ENCODE measurements around the gene DLGAP3.

Gene DLGAP3

GRCh38 chr1:34914958-34915357 is 14.5 kb downstream of the DLGAP3 start:
- TF ChIP-seq CTCF (IDR thresholded peaks at IDR 0.05; ENCODE audit: borderline replicate concordance, control extremely low read depth, extremely low read depth, insufficient read depth, missing control alignments), result no peak
- in situ Hi-C loops (cut with MboI; ENCODE audit: low sequenced_read_pairs, unreplicated experiment), result no loop called here

GRCh38 chr1:34911465-34911864 is 18.0 kb downstream of the DLGAP3 start:
- TF ChIP-seq CTCF (IDR thresholded peaks at IDR 0.05; ENCODE audit: borderline replicate concordance, control extremely low read depth, extremely low read depth, insufficient read depth, missing control alignments), result no peak
- in situ Hi-C loops (cut with MboI; ENCODE audit: low sequenced_read_pairs, unreplicated experiment), result no loop called here
- no peak for DNase-seq (ENCODE audit: low spot score)

More at GRCh38 chr1:34914958-34915357, 14.5 kb downstream of the DLGAP3 start:
- no peak for DNase-seq (ENCODE audit: low spot score)

- DNase-seq (ENCODE audit: low spot score), result no peak
- in situ Hi-C loops (cut with MboI; ENCODE audit: low sequenced_read_pairs, unreplicated experiment), result no loop called here
- no peak for TF ChIP-seq CTCF (IDR thresholded peaks at IDR 0.05; ENCODE audit: borderline replicate concordance, control extremely low read depth, extremely low read depth, insufficient read depth, missing control alignments)
Measured at GRCh38 chr1:34910425-34910824, 19.0 kb downstream of the DLGAP3 start.

- in situ Hi-C loops (cut with MboI; ENCODE audit: low sequenced_read_pairs, unreplicated experiment), result no loop called here
- no peak for TF ChIP-seq CTCF (IDR thresholded peaks at IDR 0.05; ENCODE audit: borderline replicate concordance, control extremely low read depth, extremely low read depth, insufficient read depth, missing control alignments)
- DNase-seq (ENCODE audit: low spot score), result no peak
Measured at GRCh38 chr1:34908369-34908768, 21.1 kb downstream of the DLGAP3 start.

- no peak for TF ChIP-seq CTCF (IDR thresholded peaks at IDR 0.05; ENCODE audit: borderline replicate concordance, control extremely low read depth, extremely low read depth, insufficient read depth, missing control alignments)
- DNase-seq (ENCODE audit: low spot score), result no peak
- in situ Hi-C loops (cut with MboI; ENCODE audit: low sequenced_read_pairs, unreplicated experiment), result no loop called here
Measured at GRCh38 chr1:34907487-34908090, 21.9 kb downstream of the DLGAP3 start.

- no peak for TF ChIP-seq CTCF (IDR thresholded peaks at IDR 0.05; ENCODE audit: borderline replicate concordance, control extremely low read depth, extremely low read depth, insufficient read depth, missing control alignments)
- in situ Hi-C loops (cut with MboI; ENCODE audit: low sequenced_read_pairs, unreplicated experiment), result no loop called here
- no peak for DNase-seq (ENCODE audit: low spot score)
Measured at GRCh38 chr1:34906756-34907155, 22.7 kb downstream of the DLGAP3 start.
